ENCODE results near the gene PKP4.

DNA sequence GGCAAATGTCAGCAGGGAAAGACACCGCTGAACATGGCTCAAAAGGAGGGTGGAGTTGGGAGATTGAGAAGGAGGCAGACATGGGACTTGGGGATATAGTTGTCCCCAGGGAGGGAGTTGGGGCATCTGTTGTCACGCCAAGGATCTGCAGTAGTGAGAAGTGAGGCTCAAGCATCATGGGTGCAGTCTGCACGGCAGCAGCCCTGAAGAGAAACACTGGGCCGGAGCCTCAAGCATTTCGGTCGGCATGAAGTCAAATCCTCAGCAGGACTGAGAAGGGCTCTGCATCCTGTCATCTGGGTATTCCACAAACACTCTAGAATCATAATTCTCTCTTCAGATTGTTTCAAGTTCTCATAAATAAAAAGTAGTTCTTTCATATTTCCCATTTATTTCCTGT, 205.7 kb downstream of the PKP4 start:
- TF ChIP-seq EZH2 (IDR thresholded peaks at IDR 0.05; ENCODE audit: borderline replicate concordance, low read length), result no peak
- TF ChIP-seq, protein P1, sequence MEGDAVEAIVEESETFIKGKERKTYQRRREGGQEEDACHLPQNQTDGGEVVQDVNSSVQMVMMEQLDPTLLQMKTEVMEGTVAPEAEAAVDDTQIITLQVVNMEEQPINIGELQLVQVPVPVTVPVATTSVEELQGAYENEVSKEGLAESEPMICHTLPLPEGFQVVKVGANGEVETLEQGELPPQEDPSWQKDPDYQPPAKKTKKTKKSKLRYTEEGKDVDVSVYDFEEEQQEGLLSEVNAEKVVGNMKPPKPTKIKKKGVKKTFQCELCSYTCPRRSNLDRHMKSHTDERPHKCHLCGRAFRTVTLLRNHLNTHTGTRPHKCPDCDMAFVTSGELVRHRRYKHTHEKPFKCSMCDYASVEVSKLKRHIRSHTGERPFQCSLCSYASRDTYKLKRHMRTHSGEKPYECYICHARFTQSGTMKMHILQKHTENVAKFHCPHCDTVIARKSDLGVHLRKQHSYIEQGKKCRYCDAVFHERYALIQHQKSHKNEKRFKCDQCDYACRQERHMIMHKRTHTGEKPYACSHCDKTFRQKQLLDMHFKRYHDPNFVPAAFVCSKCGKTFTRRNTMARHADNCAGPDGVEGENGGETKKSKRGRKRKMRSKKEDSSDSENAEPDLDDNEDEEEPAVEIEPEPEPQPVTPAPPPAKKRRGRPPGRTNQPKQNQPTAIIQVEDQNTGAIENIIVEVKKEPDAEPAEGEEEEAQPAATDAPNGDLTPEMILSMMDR (IDR thresholded peaks at IDR 0.05; ENCODE audit: low read length), result no peak
